Natural killer cell (primary cell): Measurements from ENCODE around the gene LAMC2. TPM values are rescaled to one million over a fixed set of nuclear protein-coding genes. Genes with fewer than 3 reads are reported as not detected.

Experiments
- ATAC-seq, 3 donors: fragments of 150-1000 bp in 2 of 3; fragments of 200-7000 bp in 1 of 3; cut with Tn5 transposase; 1 replicate in 1 of 3; 2 replicates in 2 of 3; pipeline ENCODE4 v1.10.0; 2021; ENCODE audit warnings: mild to moderate bottlenecking in 2 of 3, moderate library complexity in 2 of 3
- DNase-seq, 2 donors: peaks; one replicate each; pipeline versions ENCODE4 v3.0.0 to v3.0.0-alpha.2; 2013 to 2021; ENCODE audit warnings: mixed read lengths in 1 of 2
- H3K27ac ChIP-seq: one replicate; pipeline ENCODE4 v1.5.1; 2013; ENCODE audit warnings: mild to moderate bottlenecking, low read length
- H3K27me3 ChIP-seq: one replicate; pipeline ENCODE4 v1.6.1; 2013; ENCODE audit warnings: low read length; ENCODE audit not compliant: control insufficient read depth, insufficient read depth
- H3K36me3 ChIP-seq: one replicate; pipeline ENCODE4 v1.6.1; 2013; ENCODE audit warnings: low read length; ENCODE audit not compliant: control insufficient read depth, insufficient read depth
- H3K4me1 ChIP-seq: one replicate; pipeline ENCODE4 v1.6.1; 2013; ENCODE audit warnings: low read length; ENCODE audit not compliant: control insufficient read depth, insufficient read depth
- H3K4me3 ChIP-seq: one replicate; pipeline ENCODE4 v1.5.1; 2013; ENCODE audit warnings: low read length
- H3K9me3 ChIP-seq: one replicate; pipeline ENCODE4 v1.6.1; 2013; ENCODE audit warnings: low read length; ENCODE audit not compliant: control insufficient read depth, insufficient read depth
- H3K27ac Mint-ChIP-seq, 2 donors: one replicate each; pipeline ENCODE4 v1.8.0; 2022; ENCODE audit warnings: mild to moderate bottlenecking in 2 of 2, mixed read lengths in 2 of 2, moderate library complexity in 1 of 2
- H3K27me3 Mint-ChIP-seq, 2 donors: one replicate each; pipeline ENCODE4 v1.8.0; 2022; ENCODE audit warnings: low read depth in 2 of 2, mixed read lengths in 2 of 2
- H3K36me3 Mint-ChIP-seq: one replicate; pipeline ENCODE4 v1.8.0; 2022; ENCODE audit warnings: mixed read lengths
- H3K4me1 Mint-ChIP-seq, 2 donors: one replicate each; pipeline ENCODE4 v1.8.0; 2022; ENCODE audit warnings: mixed read lengths in 2 of 2
- H3K4me3 Mint-ChIP-seq: one replicate; pipeline ENCODE4 v1.8.0; 2022; ENCODE audit warnings: mild to moderate bottlenecking, moderate library complexity, mixed read lengths
- H3K9me3 Mint-ChIP-seq, 2 donors: one replicate each; pipeline ENCODE4 v1.8.0; 2022; ENCODE audit warnings: mixed read lengths in 2 of 2
- CTCF ChIP-seq: fragments of 200-600 bp; IDR thresholded peaks from one replicate; pipeline ENCODE4 v1.8.0; 2022; ENCODE audit warnings: antibody characterized with exemption
- WGBS: methylation state at CpG from one replicate; pipeline ENCODE4 v1.1.7; 2013; ENCODE audit warnings: missing lambda C conversion rate; ENCODE audit not compliant: insufficient coverage; 5-methylcytosine and 5-hydroxymethylcytosine counted together
- intact Hi-C: fragments of 100-400 bp; cut with micrococcal nuclease; formaldehyde crosslinking; loops from one replicate; pipeline ENCODE4 v1.14.2; 2022
- total RNA-seq, 4 donors: library from RNA; stranded (reverse); fragments of 120-200 nt in 1 of 4; gene quantifications; one replicate each; pipeline versions ENCODE4 v1.2.3 to v1.2.4, GENCODE V29; 2013 to 2022

The LAMC2 gene
- total RNA-seq, 3 donors from 2014 or later (not counting 1 experiment from before 2014, with no cell fraction given), result not detected

DNA sequence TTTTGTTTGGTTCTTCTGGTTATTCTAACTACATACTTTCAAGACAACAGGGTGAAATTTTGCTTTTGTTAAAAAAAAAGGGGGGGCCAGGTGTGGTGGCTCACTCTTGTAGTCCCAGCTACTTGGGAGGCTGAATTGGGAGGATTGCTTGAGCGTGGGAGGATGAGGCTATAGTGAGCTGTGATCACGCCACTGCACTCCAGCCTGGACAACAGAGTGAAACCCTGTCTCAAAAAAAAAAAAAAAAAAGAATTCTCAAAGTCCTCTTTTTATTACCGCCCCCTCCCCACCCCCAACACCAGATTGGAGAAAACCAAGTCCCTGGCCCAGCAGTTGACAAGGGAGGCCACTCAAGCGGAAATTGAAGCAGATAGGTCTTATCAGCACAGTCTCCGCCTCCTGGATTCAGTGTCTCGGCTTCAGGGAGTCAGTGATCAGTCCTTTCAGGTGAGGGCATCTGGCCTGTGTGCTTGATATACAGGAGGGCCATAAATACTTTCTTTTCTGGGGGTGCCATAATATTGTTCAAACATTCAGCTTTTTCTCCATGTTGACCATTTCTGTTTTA lies 50.2 kb downstream of the LAMC2 start:
- intact Hi-C loops, result no loop called here
- ATAC-seq (no peak), DNase-seq (no peak)
- no peak for TF ChIP-seq CTCF
- H3K27ac ChIP-seq, result no peak overlapping the region
- Mint-ChIP-seq H3K27me3 (peaks cover 3 to 19% of the 10 kb centered on the region in 2 donors), H3K4me1 (no peaks in the 10 kb centered on the region), H3K9me3 (no peaks in the 10 kb centered on the region), H3K4me3 (no peak overlapping the region), H3K36me3 (no peaks in the 10 kb centered on the region), H3K27ac (no peak overlapping the region)
- 88% methylated on average over 6 of the region's 6 CpGs for WGBS
- H3K4me1 ChIP-seq, result no peaks in the 10 kb centered on the region
- H3K9me3 ChIP-seq, result no peaks in the 10 kb centered on the region
- H3K4me3 ChIP-seq, result no peak overlapping the region
- H3K36me3 ChIP-seq, result no peaks in the 10 kb centered on the region
- no peaks in the 10 kb centered on the region for H3K27me3 ChIP-seq

GRCh38 chr1:183237046-183237445 lies 51.0 kb downstream of the LAMC2 start:
- TF ChIP-seq CTCF, result no peak

DNA sequence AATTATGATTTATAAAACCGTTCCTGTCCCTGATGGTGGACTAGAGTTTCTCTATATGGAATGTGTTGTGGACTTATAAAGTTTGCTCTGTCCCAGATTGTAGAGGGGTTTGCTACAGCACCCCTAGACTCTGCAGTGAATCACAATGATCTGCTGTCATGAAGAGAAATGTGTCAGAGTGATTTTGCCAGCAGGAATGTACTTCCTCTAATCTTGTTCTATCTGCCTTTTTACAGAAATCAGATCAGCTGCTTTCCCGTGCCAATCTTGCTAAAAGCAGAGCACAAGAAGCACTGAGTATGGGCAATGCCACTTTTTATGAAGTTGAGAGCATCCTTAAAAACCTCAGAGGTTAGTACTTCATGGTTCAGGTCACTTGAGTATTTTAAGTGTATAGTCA lies 52.0 kb downstream of the LAMC2 start:
- Histone ChIP-seq H3K9me3 (no peaks in the 10 kb centered on the region), H3K27ac (no peak overlapping the region), H3K4me3 (no peak overlapping the region), H3K27me3 (no peaks in the 10 kb centered on the region), H3K36me3 (no peaks in the 10 kb centered on the region), H3K4me1 (no peaks in the 10 kb centered on the region)
- intact Hi-C loops, result no loop called here
- DNase-seq, result no peak
- no peaks in the 10 kb centered on the region for H3K4me1 Mint-ChIP-seq
- no peak overlapping the region for H3K27ac Mint-ChIP-seq
- no peak for TF ChIP-seq CTCF
- no peaks in the 10 kb centered on the region for H3K9me3 Mint-ChIP-seq
- 71% methylated on average over 2 of the region's 2 CpGs for WGBS
- no peaks in the 10 kb centered on the region for H3K36me3 Mint-ChIP-seq
- ATAC-seq, result no peak
- H3K27me3 Mint-ChIP-seq, result peaks cover 3 to 25% of the 10 kb centered on the region in 2 donors
- no peak overlapping the region for H3K4me3 Mint-ChIP-seq

More at GRCh38 chr1:183237046-183237445, 51.0 kb downstream of the LAMC2 start:
- peaks cover 3 to 25% of the 10 kb centered on the region in 2 donors for H3K27me3 Mint-ChIP-seq
- H3K4me1 ChIP-seq, result no peaks in the 10 kb centered on the region
- H3K36me3 ChIP-seq, result no peaks in the 10 kb centered on the region
- H3K27ac ChIP-seq, result no peak overlapping the region
- H3K4me1 Mint-ChIP-seq, result no peaks in the 10 kb centered on the region
- H3K27me3 ChIP-seq, result no peaks in the 10 kb centered on the region
- no peak for ATAC-seq
- H3K9me3 ChIP-seq, result no peaks in the 10 kb centered on the region
- DNase-seq, result no peak
- no peak overlapping the region for H3K4me3 ChIP-seq
- intact Hi-C loops, result no loop called here
- no peak overlapping the region for H3K4me3 Mint-ChIP-seq
- no peaks in the 10 kb centered on the region for H3K9me3 Mint-ChIP-seq
- H3K27ac Mint-ChIP-seq, result no peak overlapping the region
- WGBS, result 91% methylated on average over 2 of the region's 2 CpGs
- H3K36me3 Mint-ChIP-seq, result no peaks in the 10 kb centered on the region

GRCh38 chr1:183239220-183239742 lies 53.2 kb downstream of the LAMC2 start:
- no peak for TF ChIP-seq CTCF
- Histone ChIP-seq H3K4me3 (no peak overlapping the region), H3K9me3 (no peaks in the 10 kb centered on the region), H3K4me1 (no peaks in the 10 kb centered on the region), H3K27me3 (no peaks in the 10 kb centered on the region), H3K36me3 (no peaks in the 10 kb centered on the region), H3K27ac (no peak overlapping the region)
- Mint-ChIP-seq H3K9me3 (no peaks in the 10 kb centered on the region), H3K27me3 (peaks cover 3 to 25% of the 10 kb centered on the region in 2 donors), H3K4me1 (no peaks in the 10 kb centered on the region), H3K27ac (no peak overlapping the region), H3K4me3 (no peak overlapping the region), H3K36me3 (no peaks in the 10 kb centered on the region)
- 83% methylated on average over 7 of the region's 7 CpGs for WGBS
- intact Hi-C loops, result no loop called here
- no peak for ATAC-seq
- no peak for DNase-seq
